ENCODE results near the gene PCDH20.
"Not testable (repeated sequence)": the region's sequence is repeated elsewhere in the genome, so short reads cannot be mapped to it uniquely, and the experiment has no call there.

PCDH20 gene

GRCh38 chr13:61415749-61416148, at the start of gene PCDH20:
TSS of gene PCDH20 (minus strand) at chr13:61415849. CDS start at chr13:61415158, 691 bp downstream.
- no peak for DNase-seq

DNA sequence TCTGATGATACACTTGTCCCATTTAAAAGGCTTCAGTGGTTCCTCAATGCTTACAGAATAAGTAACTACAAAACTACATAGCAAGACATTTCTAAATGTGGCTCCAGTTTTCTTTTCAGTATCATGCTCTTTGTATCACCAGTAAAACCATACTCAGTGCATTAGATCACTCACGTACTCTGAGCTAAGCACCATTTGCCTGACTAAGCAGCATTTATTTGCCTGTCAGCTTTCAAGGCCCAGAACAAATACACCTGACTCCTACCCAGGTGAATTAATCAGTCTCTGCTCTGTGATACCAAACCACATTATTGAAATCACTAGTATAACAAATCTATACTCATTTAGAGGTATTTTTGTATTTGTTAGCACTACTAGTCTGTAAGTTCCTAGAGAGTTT, 47.4 kb upstream of the PCDH20 start:
- DNase-seq = no peak

DNA sequence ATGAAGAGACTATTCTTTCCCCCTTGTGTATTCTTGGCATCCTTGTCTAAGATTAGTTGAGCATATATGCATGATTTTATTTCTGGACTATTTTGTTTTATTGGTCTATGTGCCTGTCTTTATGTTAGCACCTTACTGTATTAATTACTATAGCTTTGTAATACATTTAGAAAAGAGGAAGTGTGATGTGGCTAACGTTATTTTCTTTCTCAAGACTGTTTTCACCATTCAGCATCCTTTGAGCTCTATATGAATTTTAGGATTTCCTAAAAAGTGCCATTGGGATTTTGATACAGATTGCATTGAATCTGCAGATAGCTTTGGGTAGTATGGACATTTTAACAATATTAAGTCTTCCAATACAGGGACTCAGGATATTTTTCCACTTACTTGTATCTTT, 37.5 kb upstream of the PCDH20 start:
- no peak for DNase-seq

DNA sequence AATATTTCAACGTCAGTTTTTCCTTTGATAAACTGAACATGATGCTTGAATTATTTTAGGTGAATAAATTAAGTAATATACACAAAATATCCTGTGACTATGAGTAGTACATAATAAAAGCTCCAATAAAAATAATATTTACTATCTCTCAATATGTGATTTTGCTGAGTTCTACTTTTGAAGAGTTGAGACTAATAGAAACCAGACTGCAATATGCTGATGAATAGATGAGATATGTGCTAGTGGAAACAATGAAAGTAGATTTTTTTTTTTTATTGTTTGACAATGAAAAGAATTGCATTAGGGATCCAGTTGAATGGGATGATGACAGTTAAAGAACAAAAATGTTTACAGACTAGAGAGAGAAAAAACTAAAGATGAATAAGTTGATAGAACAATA, 16.4 kb upstream of the PCDH20 start:
- DNase-seq = no peak

DNA sequence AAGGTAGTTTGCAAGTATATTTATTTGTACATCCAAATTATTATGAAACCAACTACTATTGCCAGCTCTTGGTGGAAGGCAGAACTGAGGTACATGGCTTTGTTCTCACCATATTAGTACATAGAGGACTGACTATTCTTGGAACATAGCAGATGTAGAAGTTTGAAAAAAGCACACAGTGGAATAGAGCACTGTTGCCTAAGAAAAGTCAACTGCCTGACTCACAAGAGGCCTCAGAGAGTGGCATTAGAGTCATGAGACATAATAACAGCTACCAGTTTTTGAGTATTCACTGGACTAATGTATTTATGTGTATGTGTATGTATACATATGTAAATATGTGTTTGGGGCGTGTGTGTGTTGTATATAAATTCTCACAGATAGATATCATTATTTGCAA, 8.3 kb upstream of the PCDH20 start:
- DNase-seq = no peak

DNA sequence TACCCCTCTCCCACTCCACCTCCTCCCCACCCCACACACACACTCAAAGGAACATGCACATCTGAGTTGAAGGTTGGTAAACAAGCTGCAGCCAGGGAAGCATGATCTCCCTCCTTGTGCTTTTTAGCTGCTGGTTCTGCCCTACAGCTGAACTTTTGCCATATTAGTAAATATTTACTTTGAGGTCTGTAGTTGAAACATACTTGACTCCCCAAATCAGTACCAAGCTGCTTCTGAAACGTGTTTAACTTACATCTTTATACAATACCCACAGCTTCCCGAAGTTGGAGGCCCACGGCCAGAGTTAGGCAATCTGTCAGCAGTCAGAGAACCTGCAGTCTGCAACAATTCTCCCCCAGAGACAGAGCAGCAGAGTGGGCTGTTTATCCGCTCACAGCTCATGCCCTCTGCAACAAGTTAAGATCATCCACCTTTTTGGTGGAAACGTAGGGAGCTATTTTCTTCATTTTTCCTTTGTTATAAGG, 1.5 kb upstream of the PCDH20 start:
- no peak for DNase-seq

GRCh38 chr13:61415058-61415721, 459 bp downstream of the PCDH20 start:
- no peak for DNase-seq

DNA sequence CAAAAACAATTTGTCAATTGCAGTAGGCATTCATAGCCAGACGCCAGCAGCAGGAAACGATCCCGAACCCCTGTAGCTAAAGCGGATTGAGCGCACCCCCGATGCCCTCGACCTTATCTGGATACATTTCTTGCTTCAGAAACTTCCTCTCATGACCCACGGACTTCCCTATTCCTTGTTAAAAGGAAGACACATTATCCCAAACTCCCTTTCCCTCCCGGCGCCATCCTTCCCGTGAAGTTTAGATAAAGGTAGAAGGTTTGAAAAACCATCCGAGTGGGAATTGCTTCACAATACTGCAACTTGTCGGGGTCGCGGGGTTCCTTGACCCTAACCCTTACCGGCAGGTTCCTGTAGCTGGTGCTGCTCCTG, 977 bp downstream of the PCDH20 start:
- DNase-seq = no peak

DNA sequence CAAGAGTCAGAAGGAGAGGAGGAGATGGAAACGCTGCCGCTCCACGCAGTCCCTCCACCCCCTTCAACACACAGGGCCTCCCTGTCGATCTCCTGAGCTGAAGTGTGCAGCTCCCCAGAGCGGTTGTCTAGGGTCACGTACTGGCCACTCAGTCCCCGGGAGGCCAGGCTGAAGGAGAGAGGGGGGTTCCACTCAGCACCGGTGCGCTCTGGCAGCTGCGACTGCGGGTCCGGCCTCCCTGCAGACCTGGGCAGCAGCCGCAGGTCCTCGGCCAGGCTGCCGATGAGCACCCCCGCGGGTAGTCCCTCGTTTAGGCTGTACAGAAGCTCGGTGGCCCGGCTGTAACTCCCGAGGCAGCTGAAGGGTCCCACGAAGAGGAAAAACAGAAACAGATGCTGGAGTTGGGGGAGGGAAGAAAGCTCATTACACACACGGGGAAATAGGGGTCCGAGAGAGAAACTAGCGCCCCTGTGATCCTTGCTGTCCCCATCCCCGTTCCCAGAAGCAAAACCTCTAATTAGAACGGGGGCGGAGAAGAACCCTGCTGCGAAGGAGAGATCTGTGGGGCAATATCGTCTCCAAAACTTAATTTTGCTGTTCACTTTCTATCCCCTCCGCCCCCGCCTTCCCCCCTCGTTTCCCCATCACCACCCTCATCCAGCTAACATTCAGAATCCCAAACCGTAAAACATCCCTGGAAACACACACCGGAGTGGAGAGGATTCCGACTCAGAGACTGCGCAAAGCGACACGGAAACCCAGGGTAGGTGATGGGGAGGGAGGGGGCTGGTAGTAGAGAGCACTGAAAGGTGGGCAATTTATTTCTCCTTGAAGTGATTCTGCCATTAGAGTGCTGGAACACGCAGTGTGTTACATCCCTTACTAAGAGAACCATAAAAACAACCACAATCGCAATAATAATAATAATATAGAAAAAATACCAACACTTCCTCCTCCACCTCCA, 1.8 kb downstream of the PCDH20 start:
- no peak for DNase-seq

GRCh38 chr13:61410669-61411297, 4.9 kb downstream of the PCDH20 start:
- DNase-seq = no peak

- DNase-seq = no peak
Observed at GRCh38 chr13:61410266-61410665, 5.4 kb downstream of the PCDH20 start.

- DNase-seq = no peak
Observed at GRCh38 chr13:61408571-61408970, 7.1 kb downstream of the PCDH20 start.

DNA sequence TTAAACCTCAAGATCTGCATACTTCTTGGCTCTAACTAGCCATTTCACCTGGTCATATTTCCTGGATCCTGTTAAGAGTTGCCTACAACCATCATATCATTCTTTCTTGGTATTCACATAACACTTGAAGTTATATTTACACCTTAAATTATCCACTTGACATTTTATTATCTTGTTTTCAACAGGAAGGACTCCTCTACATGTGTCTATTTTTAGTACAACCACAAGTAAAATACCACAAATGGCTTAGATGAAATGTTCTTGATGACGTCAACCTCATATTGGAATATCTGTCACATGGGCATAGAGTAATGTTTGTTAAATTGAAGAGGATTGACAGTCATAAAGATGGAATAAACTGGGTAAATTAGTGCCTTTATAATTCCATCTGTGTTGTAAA, 9.4 kb downstream of the PCDH20 start:
- DNase-seq = no peak

DNA sequence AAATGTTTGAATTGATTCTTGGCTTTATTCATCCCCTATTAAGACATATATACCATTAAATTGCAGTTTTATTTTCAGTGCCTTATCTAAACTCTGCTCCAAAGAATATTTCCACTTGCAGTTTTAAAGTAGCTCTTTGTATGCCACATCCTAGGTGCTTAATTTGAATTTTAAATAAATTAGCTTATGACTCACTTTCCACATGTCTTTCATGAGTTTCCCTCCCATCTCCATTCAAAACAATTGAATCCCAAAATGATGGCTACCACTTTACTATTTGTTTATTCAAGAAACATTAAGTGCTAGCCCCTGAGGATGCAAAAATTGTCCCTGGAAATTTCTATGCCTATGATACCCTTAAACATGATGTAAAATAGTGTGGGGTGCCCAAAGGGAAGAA, 19.5 kb downstream of the PCDH20 start:
- no peak for DNase-seq

GRCh38 chr13:61391426-61391825, 24.2 kb downstream of the PCDH20 start:
- DNase-seq = no peak

GRCh38 chr13:61387694-61388093, 28.0 kb downstream of the PCDH20 start:
- no peak for DNase-seq

DNA sequence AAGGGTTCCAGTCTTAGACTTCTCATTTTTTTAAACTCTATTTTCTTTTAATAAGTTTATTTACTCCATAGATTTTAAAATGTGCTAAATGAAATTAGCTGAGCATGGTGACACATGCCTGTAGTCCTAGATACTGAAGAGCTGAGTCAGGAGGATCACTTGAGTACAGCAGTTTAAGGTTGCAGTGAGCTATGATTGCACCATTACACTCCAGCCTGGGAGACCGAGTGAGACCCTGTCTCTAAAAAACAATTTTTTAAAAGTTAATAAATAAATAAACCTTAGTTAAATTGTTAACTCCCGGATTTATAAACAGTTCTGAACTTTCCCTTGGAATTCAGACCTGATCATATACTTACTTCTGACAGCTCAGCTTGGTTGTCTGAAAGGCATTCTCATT, 32.5 kb downstream of the PCDH20 start:
- no peak for DNase-seq

- DNase-seq = no peak
Observed at GRCh38 chr13:61370520-61370919, 45.1 kb downstream of the PCDH20 start.

DNA sequence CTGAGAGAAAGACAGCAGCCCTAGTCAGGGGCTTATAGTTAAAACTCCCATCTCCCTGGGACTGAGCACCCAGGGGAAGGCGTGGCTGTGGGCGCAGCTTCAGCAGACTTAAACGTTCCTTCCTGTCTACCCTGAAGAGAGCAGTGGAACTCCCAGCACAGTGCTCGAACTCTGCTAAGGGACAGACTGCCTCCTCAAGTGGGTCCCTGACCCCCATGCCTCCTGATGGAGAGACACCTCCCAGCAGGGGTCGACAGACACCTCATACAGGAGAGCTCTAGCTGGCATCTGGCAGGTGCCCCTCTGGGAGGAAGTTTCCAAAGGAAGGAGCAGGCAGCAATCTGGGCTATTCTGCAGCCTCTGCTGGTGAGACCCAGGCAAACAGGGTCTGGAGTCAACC, 51.0 kb downstream of the PCDH20 start:
- not testable (repeated sequence) for DNase-seq

DNA sequence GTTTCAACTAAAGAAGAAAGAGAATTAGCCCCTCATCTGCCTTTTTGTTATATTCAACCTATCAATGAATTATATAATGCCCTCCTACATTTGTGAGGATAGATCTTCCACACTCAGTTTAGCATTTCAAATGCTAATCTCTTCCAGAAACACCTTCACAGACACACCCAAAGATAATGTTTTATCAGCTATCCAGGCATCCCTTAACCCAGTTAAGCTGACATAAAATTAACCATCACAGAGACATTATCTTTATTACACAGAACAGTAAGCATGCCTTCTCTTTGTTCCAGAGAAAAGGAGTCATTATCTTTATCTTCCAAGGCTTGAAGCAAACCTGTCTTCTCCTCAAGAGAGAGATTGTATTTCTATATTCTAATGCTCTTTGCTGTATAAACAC, 53.1 kb downstream of the PCDH20 start:
- DNase-seq = no peak
